HUES64 (cell line): ENCODE results near the gene DYRK3.

Experiments
- H3K27ac ChIP-seq: 2 replicates; pipeline ENCODE4 v1.7.0; 2013; ENCODE audit warnings: low read depth, low read length, inconsistent platforms
- H3K27me3 ChIP-seq: 2 replicates; pipeline ENCODE4 v1.6.1; 2013; ENCODE audit warnings: mild to moderate bottlenecking, low read length; ENCODE audit not compliant: insufficient read depth
- H3K36me3 ChIP-seq: 2 replicates; pipeline ENCODE4 v1.6.1; 2013; ENCODE audit warnings: mild to moderate bottlenecking, low read length; ENCODE audit not compliant: insufficient read depth
- H3K4me1 ChIP-seq: 2 replicates; pipeline ENCODE4 v1.6.1; 2013; ENCODE audit warnings: mild to moderate bottlenecking, low read length, moderate library complexity; ENCODE audit not compliant: insufficient read depth
- H3K4me3 ChIP-seq: 2 replicates; pipeline ENCODE4 v1.5.1; 2013; ENCODE audit warnings: mild to moderate bottlenecking, low read length, moderate library complexity
- H3K9ac ChIP-seq: 2 replicates; pipeline ENCODE4 v1.6.1; 2013; ENCODE audit warnings: mild to moderate bottlenecking, low read depth, low read length
- H3K9me3 ChIP-seq: 2 replicates; pipeline ENCODE4 v1.6.1; 2013; ENCODE audit warnings: low read depth, low read length; ENCODE audit not compliant: insufficient read depth
- WGBS: fragments of 150-250, 120-280 bp; methylation state at CpG from one replicate; pipeline ENCODE4 v1.1.7; 2013; ENCODE audit warnings: missing lambda C conversion rate; 5-methylcytosine and 5-hydroxymethylcytosine counted together

Gene DYRK3

DNA sequence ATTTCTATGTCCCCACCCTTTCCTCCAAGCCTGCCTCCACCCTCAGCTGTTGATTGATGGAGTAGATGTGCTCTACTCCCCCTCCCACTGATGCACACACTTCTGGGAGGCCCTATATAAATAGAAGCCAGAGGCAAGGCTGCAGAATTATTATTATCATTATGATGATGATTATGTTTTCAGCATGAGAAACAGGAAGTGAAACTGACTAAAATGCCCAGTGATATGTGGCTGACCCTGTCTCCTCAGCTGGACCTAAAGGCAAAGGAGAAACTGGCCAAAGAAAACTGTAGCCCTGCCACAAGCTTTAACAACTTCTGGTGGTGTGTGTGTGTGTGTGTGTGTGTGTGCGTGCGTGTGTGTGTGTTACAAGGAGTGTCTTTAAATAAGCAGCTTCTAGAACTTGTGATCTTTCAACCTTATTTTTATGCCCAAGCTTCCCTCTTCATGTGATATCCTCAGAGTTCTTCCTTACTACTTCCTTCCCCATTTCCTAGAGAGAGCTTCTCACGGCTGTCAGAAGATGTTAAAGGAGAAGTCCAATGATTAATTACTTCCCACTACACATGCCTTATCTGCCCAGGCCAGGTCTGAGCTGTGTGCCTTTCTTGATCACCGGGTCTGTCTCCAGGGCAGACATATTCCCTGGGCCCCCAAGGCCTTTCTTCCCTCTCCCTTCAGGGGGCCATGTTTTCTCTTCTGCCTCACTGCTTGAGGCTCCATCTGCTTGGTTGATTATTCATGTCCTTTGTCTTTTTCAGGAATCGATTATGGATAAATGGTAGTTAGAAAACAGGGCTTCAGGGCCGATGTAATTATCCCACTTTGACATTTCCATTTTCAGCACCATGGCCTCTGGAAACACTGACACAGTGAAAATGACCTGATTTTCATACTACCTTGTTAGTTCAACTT is 37.8 kb downstream of the DYRK3 start:
- WGBS: 57% methylated on average over 4 of the region's 6 CpGs
- H3K27ac ChIP-seq: no peak overlapping the region
- H3K36me3 ChIP-seq: no peaks in the 10 kb centered on the region
- H3K9ac ChIP-seq: no peak overlapping the region
- H3K9me3 ChIP-seq: no peaks in the 10 kb centered on the region
- no peaks in the 10 kb centered on the region for H3K27me3 ChIP-seq
- no peak overlapping the region for H3K4me3 ChIP-seq
- H3K4me1 ChIP-seq: peaks cover 26% of the 10 kb centered on the region

- H3K27ac ChIP-seq: no peak overlapping the region
- peaks cover 26% of the 10 kb centered on the region for H3K4me1 ChIP-seq
- no peaks in the 10 kb centered on the region for H3K27me3 ChIP-seq
- H3K9me3 ChIP-seq: no peaks in the 10 kb centered on the region
- 92% methylated on average over 3 of the region's 3 CpGs for WGBS
- H3K4me3 ChIP-seq: no peak overlapping the region
- H3K36me3 ChIP-seq: no peaks in the 10 kb centered on the region
- H3K9ac ChIP-seq: no peak overlapping the region
Measured at GRCh38 chr1:206674236-206674635, 38.9 kb downstream of the DYRK3 start.

- H3K9ac ChIP-seq: no peak overlapping the region
Measured at GRCh38 chr1:206674745-206675175, 39.4 kb downstream of the DYRK3 start.

DNA sequence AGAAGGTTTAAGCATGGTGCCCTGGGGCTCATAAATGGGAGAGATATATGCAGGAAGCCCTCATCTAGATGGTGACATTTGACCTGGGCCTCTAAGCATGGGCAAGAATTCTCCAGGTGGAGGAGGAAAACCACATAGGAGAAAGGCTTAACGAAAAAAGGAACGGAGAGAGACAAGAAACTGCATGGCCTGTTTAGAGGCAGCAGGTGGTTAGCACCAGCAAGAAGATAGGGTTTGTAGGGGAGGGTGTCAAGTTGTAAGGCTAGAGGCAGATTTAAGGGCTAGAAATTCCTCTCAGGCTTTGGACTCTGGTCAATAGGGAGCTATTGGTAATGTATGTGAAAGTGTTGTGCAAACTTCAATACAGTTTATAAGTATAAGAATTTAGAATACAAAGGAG is 41.2 kb downstream of the DYRK3 start:
- Histone ChIP-seq H3K4me1 (peaks cover 23% of the 10 kb centered on the region), H3K27ac (no peak overlapping the region), H3K9ac (no peak overlapping the region), H3K27me3 (peaks cover 11% of the 10 kb centered on the region; the same call in 1 of the 2 replicates), H3K4me3 (no peak overlapping the region), H3K9me3 (no peaks in the 10 kb centered on the region), H3K36me3 (no peaks in the 10 kb centered on the region)
- WGBS: 86% methylated on average over 2 of the region's 2 CpGs

More at GRCh38 chr1:206674745-206675175, 39.4 kb downstream of the DYRK3 start:
- Histone ChIP-seq H3K36me3 (no peaks in the 10 kb centered on the region), H3K4me3 (no peak overlapping the region), H3K9me3 (no peaks in the 10 kb centered on the region), H3K4me1 (peaks cover 26% of the 10 kb centered on the region), H3K27me3 (no peaks in the 10 kb centered on the region), H3K27ac (no peak overlapping the region)
- 89% methylated on average over 1 of the region's 1 CpG for WGBS

GRCh38 chr1:206678490-206678889 is 43.2 kb downstream of the DYRK3 start:
- 81% methylated on average over 3 of the region's 3 CpGs for WGBS
- H3K27ac ChIP-seq: no peak overlapping the region
- H3K9ac ChIP-seq: no peak overlapping the region
- peaks cover 31% of the 10 kb centered on the region for H3K27me3 ChIP-seq
- H3K4me1 ChIP-seq: peaks cover 3% of the 10 kb centered on the region
- no peaks in the 10 kb centered on the region for H3K9me3 ChIP-seq
- H3K4me3 ChIP-seq: no peak overlapping the region
- H3K36me3 ChIP-seq: no peaks in the 10 kb centered on the region

DNA sequence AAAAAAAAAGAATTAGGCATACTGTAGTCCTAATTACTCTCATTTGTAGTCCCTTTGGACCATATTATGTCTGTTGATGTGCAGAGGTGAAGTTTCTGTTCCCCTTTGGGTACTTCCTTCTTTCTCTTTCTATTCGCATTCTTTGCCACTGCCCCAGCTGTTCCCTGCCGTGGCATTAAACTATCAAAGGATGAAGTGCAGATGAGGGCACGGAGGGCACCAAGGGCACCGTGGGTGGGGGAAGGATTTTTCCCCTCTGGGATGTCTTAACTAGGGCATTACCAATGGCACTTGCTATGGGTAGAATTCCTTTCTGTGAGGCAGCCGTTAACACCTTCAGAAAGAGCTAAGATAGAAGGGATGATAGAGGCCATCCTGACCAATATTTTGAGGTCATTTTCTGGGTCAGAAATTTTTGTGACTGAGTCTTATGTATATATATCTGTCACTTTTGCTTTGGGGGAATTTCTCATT is 44.4 kb downstream of the DYRK3 start:
- Histone ChIP-seq H3K9ac (no peak overlapping the region), H3K36me3 (no peaks in the 10 kb centered on the region), H3K4me1 (peaks cover 5% of the 10 kb centered on the region; the same call in 1 of the 2 replicates), H3K9me3 (no peaks in the 10 kb centered on the region), H3K4me3 (no peak overlapping the region), H3K27ac (no peak overlapping the region), H3K27me3 (peaks cover 42% of the 10 kb centered on the region)
- WGBS: 52% methylated on average over 5 of the region's 5 CpGs

GRCh38 chr1:206680279-206680678 is 44.9 kb downstream of the DYRK3 start:
- no peaks in the 10 kb centered on the region for H3K36me3 ChIP-seq
- no peak overlapping the region for H3K9ac ChIP-seq
- H3K4me1 ChIP-seq: peaks cover 5% of the 10 kb centered on the region; the same call in 1 of the 2 replicates
- H3K27me3 ChIP-seq: peaks cover 42% of the 10 kb centered on the region
- H3K4me3 ChIP-seq: no peak overlapping the region
- H3K9me3 ChIP-seq: no peaks in the 10 kb centered on the region
- H3K27ac ChIP-seq: no peak overlapping the region
- WGBS: 95% methylated on average over 3 of the region's 4 CpGs

- H3K4me3 ChIP-seq: no peak overlapping the region
- no peaks in the 10 kb centered on the region for H3K9me3 ChIP-seq
- peaks cover 7% of the 10 kb centered on the region for H3K4me1 ChIP-seq
- WGBS: no CpG with 5 or more reads among the region's 2 CpGs
- peaks cover 44% of the 10 kb centered on the region for H3K27me3 ChIP-seq
- H3K27ac ChIP-seq: no peak overlapping the region
- no peaks in the 10 kb centered on the region for H3K36me3 ChIP-seq
- no peak overlapping the region for H3K9ac ChIP-seq
Measured at GRCh38 chr1:206681359-206681758, 46.0 kb downstream of the DYRK3 start.

- H3K4me1 ChIP-seq: peaks cover 14% of the 10 kb centered on the region
- H3K36me3 ChIP-seq: no peaks in the 10 kb centered on the region
- H3K27me3 ChIP-seq: peaks cover 52% of the 10 kb centered on the region
- no peak overlapping the region for H3K9ac ChIP-seq
- H3K9me3 ChIP-seq: no peaks in the 10 kb centered on the region
- no peak overlapping the region for H3K4me3 ChIP-seq
- WGBS: 96% methylated on average over 1 of the region's 3 CpGs
- no peak overlapping the region for H3K27ac ChIP-seq
Measured at GRCh38 chr1:206682111-206682510, 46.8 kb downstream of the DYRK3 start.

GRCh38 chr1:206683313-206683712 is 48.0 kb downstream of the DYRK3 start:
- no peaks in the 10 kb centered on the region for H3K9me3 ChIP-seq
- H3K27me3 ChIP-seq: peaks cover 53% of the 10 kb centered on the region
- no peak overlapping the region for H3K4me3 ChIP-seq
- no peak overlapping the region for H3K9ac ChIP-seq
- no peaks in the 10 kb centered on the region for H3K36me3 ChIP-seq
- WGBS: 87% methylated on average over 6 of the region's 6 CpGs
- H3K4me1 ChIP-seq: peaks cover 24% of the 10 kb centered on the region
- no peak overlapping the region for H3K27ac ChIP-seq

DNA sequence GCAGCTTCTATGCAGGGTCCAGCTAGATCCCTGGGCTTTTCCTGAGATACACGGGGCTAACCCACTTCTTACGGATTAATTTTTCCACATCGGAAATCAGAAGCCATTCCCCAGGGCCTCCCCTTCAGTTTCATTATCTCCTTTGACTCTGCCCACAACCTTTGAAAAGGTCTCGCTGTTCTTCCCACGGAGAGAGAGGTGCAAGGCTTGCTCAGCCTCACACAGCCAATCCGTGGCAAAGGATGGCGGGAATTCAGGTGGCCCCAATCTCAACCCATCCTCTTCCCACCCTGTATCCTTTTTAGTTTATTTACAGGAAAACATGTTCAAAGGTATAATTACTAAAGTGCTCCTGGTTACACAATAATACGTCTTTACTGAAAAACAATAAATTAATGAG is 48.7 kb downstream of the DYRK3 start:
- WGBS: 70% methylated on average over 6 of the region's 8 CpGs

More for the DNA sequence above, 48.7 kb downstream of the DYRK3 start:
- H3K27ac ChIP-seq: no peak overlapping the region
- H3K9ac ChIP-seq: no peak overlapping the region
- H3K36me3 ChIP-seq: no peaks in the 10 kb centered on the region
- peaks cover 29% of the 10 kb centered on the region for H3K4me1 ChIP-seq
- H3K4me3 ChIP-seq: peak overlapping the region; percentile 52
- no peaks in the 10 kb centered on the region for H3K9me3 ChIP-seq
- H3K27me3 ChIP-seq: peaks cover 53% of the 10 kb centered on the region
